ENCODE results near the gene RSPH1. TPM values are rescaled to one million over a fixed set of nuclear protein-coding genes. Genes with fewer than 3 reads are reported as not detected.
A peak's percentile ranks its signal among the peaks of the same experiment; 100 is the strongest.

RSPH1 gene
- total RNA-seq, 1 experiment from 2014 or later = 0.26 TPM

GRCh38 chr21:42467140-42467983 lies 28.7 kb downstream of the RSPH1 start:
- peak; percentile 75 for DNase-seq
- Histone ChIP-seq H2AFZ (ENCODE audit: low read length) (0 out of 2 replicates have a peak overlapping the region, but pooled peaks have one; percentile 2), H3K4me2 (ENCODE audit: low read depth, low read length, poor library complexity, severe bottlenecking) (peak overlapping the region; percentile 53)

GRCh38 chr21:42466700-42467099 lies 29.3 kb downstream of the RSPH1 start:
- DNase-seq = no peak
- H4K20me1 ChIP-seq (ENCODE audit: insufficient read depth, low read depth, low read length) = no peaks in the 10 kb centered on the region
- no peak overlapping the region for H2AFZ ChIP-seq (ENCODE audit: low read length)
- no peaks in the 10 kb centered on the region for H3K9me2 ChIP-seq (replicated peaks; ENCODE audit: insufficient read depth, low read length)
- H3K27ac ChIP-seq (ENCODE audit: low read length) = no peak overlapping the region
- H3K4me3 ChIP-seq (ENCODE audit: low read length) = peak overlapping the region; percentile 21; the same call in 1 of the 2 replicates
- H3K4me2 ChIP-seq (ENCODE audit: low read depth, low read length, poor library complexity, severe bottlenecking) = peak overlapping the region; percentile 53
- H3K79me2 ChIP-seq (ENCODE audit: low read length) = no peaks in the 10 kb centered on the region
- H3K27me3 ChIP-seq (ENCODE audit: low read length) = no peaks in the 10 kb centered on the region
- H3K36me3 ChIP-seq (ENCODE audit: insufficient read depth, low read length) = no peaks in the 10 kb centered on the region
- peak overlapping the region; percentile 37 for H3K9ac ChIP-seq (ENCODE audit: low read length)
- peaks cover 73% of the 10 kb centered on the region for H3K4me1 ChIP-seq (ENCODE audit: low read length)
- no peaks in the 10 kb centered on the region for H3K9me3 ChIP-seq (ENCODE audit: low read length)

More at GRCh38 chr21:42467140-42467983, 28.7 kb downstream of the RSPH1 start:
- Histone ChIP-seq H3K9me3 (ENCODE audit: low read length) (no peaks in the 10 kb centered on the region), H3K4me1 (ENCODE audit: low read length) (peaks cover 73% of the 10 kb centered on the region), H3K27me3 (ENCODE audit: low read length) (no peaks in the 10 kb centered on the region), H3K36me3 (ENCODE audit: insufficient read depth, low read length) (no peaks in the 10 kb centered on the region), H3K4me3 (ENCODE audit: low read length) (peak overlapping the region; percentile 21; the same call in 1 of the 2 replicates), H3K9ac (ENCODE audit: low read length) (peak overlapping the region; percentile 37), H3K9me2 (replicated peaks; ENCODE audit: insufficient read depth, low read length) (no peaks in the 10 kb centered on the region), H3K27ac (ENCODE audit: low read length) (no peak overlapping the region), H4K20me1 (ENCODE audit: insufficient read depth, low read depth, low read length) (no peaks in the 10 kb centered on the region), H3K79me2 (ENCODE audit: low read length) (no peaks in the 10 kb centered on the region)

- peaks cover 76% of the 10 kb centered on the region for H3K4me1 ChIP-seq (ENCODE audit: low read length)
- H3K9me3 ChIP-seq (ENCODE audit: low read length) = no peaks in the 10 kb centered on the region
- H3K79me2 ChIP-seq (ENCODE audit: low read length) = no peaks in the 10 kb centered on the region
- no peaks in the 10 kb centered on the region for H3K36me3 ChIP-seq (ENCODE audit: insufficient read depth, low read length)
- H3K4me3 ChIP-seq (ENCODE audit: low read length) = no peak overlapping the region
- H3K9ac ChIP-seq (ENCODE audit: low read length) = 0 out of 2 replicates have a peak overlapping the region, but pooled peaks have one; percentile 35
- H3K27me3 ChIP-seq (ENCODE audit: low read length) = no peaks in the 10 kb centered on the region
- H4K20me1 ChIP-seq (ENCODE audit: insufficient read depth, low read depth, low read length) = no peaks in the 10 kb centered on the region
- DNase-seq = no peak
- H2AFZ ChIP-seq (ENCODE audit: low read length) = no peak overlapping the region
- H3K4me2 ChIP-seq (ENCODE audit: low read depth, low read length, poor library complexity, severe bottlenecking) = peak overlapping the region; percentile 38
- no peak overlapping the region for H3K27ac ChIP-seq (ENCODE audit: low read length)
- H3K9me2 ChIP-seq (replicated peaks; ENCODE audit: insufficient read depth, low read length) = no peaks in the 10 kb centered on the region
Observed at GRCh38 chr21:42465803-42466127, 30.3 kb downstream of the RSPH1 start.

- H3K36me3 ChIP-seq (ENCODE audit: insufficient read depth, low read length) = no peaks in the 10 kb centered on the region
- peak overlapping the region; percentile 38 for H3K4me2 ChIP-seq (ENCODE audit: low read depth, low read length, poor library complexity, severe bottlenecking)
- H2AFZ ChIP-seq (ENCODE audit: low read length) = peak overlapping the region; percentile 82; the same call in 1 of the 2 replicates
- no peaks in the 10 kb centered on the region for H3K9me3 ChIP-seq (ENCODE audit: low read length)
- peak; percentile 48 for DNase-seq
- no peaks in the 10 kb centered on the region for H4K20me1 ChIP-seq (ENCODE audit: insufficient read depth, low read depth, low read length)
- no peak overlapping the region for H3K4me3 ChIP-seq (ENCODE audit: low read length)
- peak overlapping the region; percentile 35; the same call in 1 of the 2 replicates for H3K9ac ChIP-seq (ENCODE audit: low read length)
- H3K9me2 ChIP-seq (replicated peaks; ENCODE audit: insufficient read depth, low read length) = no peaks in the 10 kb centered on the region
- peaks cover 81% of the 10 kb centered on the region for H3K4me1 ChIP-seq (ENCODE audit: low read length)
- no peaks in the 10 kb centered on the region for H3K79me2 ChIP-seq (ENCODE audit: low read length)
- peak overlapping the region; percentile 12; the same call in 1 of the 2 replicates for H3K27ac ChIP-seq (ENCODE audit: low read length)
- H3K27me3 ChIP-seq (ENCODE audit: low read length) = no peaks in the 10 kb centered on the region
Observed at GRCh38 chr21:42465008-42465802, 30.8 kb downstream of the RSPH1 start.

- no peaks in the 10 kb centered on the region for H3K36me3 ChIP-seq (ENCODE audit: insufficient read depth, low read length)
- no peaks in the 10 kb centered on the region for H3K79me2 ChIP-seq (ENCODE audit: low read length)
- peaks cover 85% of the 10 kb centered on the region for H3K4me1 ChIP-seq (ENCODE audit: low read length)
- H3K9ac ChIP-seq (ENCODE audit: low read length) = no peak overlapping the region
- no peak overlapping the region for H3K4me3 ChIP-seq (ENCODE audit: low read length)
- no peak overlapping the region for H2AFZ ChIP-seq (ENCODE audit: low read length)
- H3K27me3 ChIP-seq (ENCODE audit: low read length) = no peaks in the 10 kb centered on the region
- peak; percentile 84 for DNase-seq
- H3K27ac ChIP-seq (ENCODE audit: low read length) = no peak overlapping the region
- H3K9me2 ChIP-seq (replicated peaks; ENCODE audit: insufficient read depth, low read length) = no peaks in the 10 kb centered on the region
- no peak overlapping the region for H3K4me2 ChIP-seq (ENCODE audit: low read depth, low read length, poor library complexity, severe bottlenecking)
- H3K9me3 ChIP-seq (ENCODE audit: low read length) = no peaks in the 10 kb centered on the region
- no peaks in the 10 kb centered on the region for H4K20me1 ChIP-seq (ENCODE audit: insufficient read depth, low read depth, low read length)
Observed at GRCh38 chr21:42463861-42464515, 32.0 kb downstream of the RSPH1 start.

- Histone ChIP-seq H4K20me1 (ENCODE audit: insufficient read depth, low read depth, low read length) (no peaks in the 10 kb centered on the region), H2AFZ (ENCODE audit: low read length) (peak overlapping the region; percentile 30; the same call in 1 of the 2 replicates), H3K4me3 (ENCODE audit: low read length) (peak overlapping the region; percentile 53; the same call in 1 of the 2 replicates), H3K4me2 (ENCODE audit: low read depth, low read length, poor library complexity, severe bottlenecking) (peak overlapping the region; percentile 77), H3K9me2 (replicated peaks; ENCODE audit: insufficient read depth, low read length) (no peaks in the 10 kb centered on the region), H3K9ac (ENCODE audit: low read length) (peak overlapping the region; percentile 59), H3K79me2 (ENCODE audit: low read length) (no peaks in the 10 kb centered on the region), H3K27ac (ENCODE audit: low read length) (peak overlapping the region; percentile 90), H3K27me3 (ENCODE audit: low read length) (no peaks in the 10 kb centered on the region), H3K36me3 (ENCODE audit: insufficient read depth, low read length) (no peaks in the 10 kb centered on the region), H3K4me1 (ENCODE audit: low read length) (peaks cover 71% of the 10 kb centered on the region), H3K9me3 (ENCODE audit: low read length) (no peaks in the 10 kb centered on the region)
- peak; percentile 73 for DNase-seq
Observed at GRCh38 chr21:42461881-42462877, 33.8 kb downstream of the RSPH1 start.

GRCh38 chr21:42461185-42461520 lies 34.9 kb downstream of the RSPH1 start:
- Histone ChIP-seq H3K27me3 (ENCODE audit: low read length) (no peaks in the 10 kb centered on the region), H3K9me2 (replicated peaks; ENCODE audit: insufficient read depth, low read length) (no peaks in the 10 kb centered on the region), H3K4me2 (ENCODE audit: low read depth, low read length, poor library complexity, severe bottlenecking) (peak overlapping the region; percentile 77), H3K4me1 (ENCODE audit: low read length) (peaks cover 71% of the 10 kb centered on the region), H3K9me3 (ENCODE audit: low read length) (no peaks in the 10 kb centered on the region), H3K79me2 (ENCODE audit: low read length) (no peaks in the 10 kb centered on the region), H2AFZ (ENCODE audit: low read length) (no peak overlapping the region), H3K4me3 (ENCODE audit: low read length) (peak overlapping the region; percentile 53; the same call in 1 of the 2 replicates), H3K27ac (ENCODE audit: low read length) (peak overlapping the region; percentile 90), H3K36me3 (ENCODE audit: insufficient read depth, low read length) (no peaks in the 10 kb centered on the region), H4K20me1 (ENCODE audit: insufficient read depth, low read depth, low read length) (no peaks in the 10 kb centered on the region), H3K9ac (ENCODE audit: low read length) (peak overlapping the region; percentile 59)
- peak; percentile 66 for DNase-seq
